Lung (tissue), 12 donors: Measurements from ENCODE around the gene ARHGAP1. TPM values are rescaled to one million over a fixed set of nuclear protein-coding genes. Genes with fewer than 3 reads are reported as not detected.

Experiments used
- ATAC-seq: fragments of 200-7000 bp; cut with Tn5 transposase; one replicate; pipeline ENCODE4 v1.9.1; 2020; ENCODE audit warnings: moderate number of reproducible peaks; ENCODE audit not compliant: insufficient read depth, low FRiP score
- DNase-seq, 3 donors: peaks; one replicate each; pipeline ENCODE4 v3.0.0-alpha.2; 2013 to 2017
- H3K27ac ChIP-seq, 2 donors: one replicate each; pipeline ENCODE4 v1.5.1; 2013; ENCODE audit warnings: mild to moderate bottlenecking in 2 of 2, moderate library complexity in 2 of 2, control low read depth in 1 of 2, inconsistent platforms in 1 of 2, low read depth in 1 of 2, low read length in 1 of 2
- H3K27me3 ChIP-seq, 3 donors: one replicate each; pipeline ENCODE4 v1.5.1; 2013; ENCODE audit warnings: low read length in 2 of 3; ENCODE audit not compliant: control insufficient read depth in 3 of 3, insufficient read depth in 3 of 3
- H3K36me3 ChIP-seq, 4 donors: one replicate each; pipeline ENCODE4 v1.5.1; 2013; ENCODE audit warnings: low read length in 4 of 4, mild to moderate bottlenecking in 1 of 4, moderate library complexity in 1 of 4; ENCODE audit not compliant: control insufficient read depth in 4 of 4, insufficient read depth in 4 of 4
- H3K4me1 ChIP-seq, 5 donors: one replicate each; pipeline ENCODE4 v1.5.1; 2013; ENCODE audit warnings: low read length in 5 of 5, mild to moderate bottlenecking in 2 of 5, moderate library complexity in 1 of 5; ENCODE audit not compliant: control insufficient read depth in 5 of 5, insufficient read depth in 5 of 5
- H3K4me3 ChIP-seq: one replicate; pipeline ENCODE4 v1.5.1; 2013; ENCODE audit warnings: mild to moderate bottlenecking, control low read depth, moderate library complexity
- H3K9ac ChIP-seq, 2 donors: one replicate each; pipeline ENCODE4 v1.5.1; 2013; ENCODE audit warnings: low read length in 2 of 2, control low read depth in 1 of 2; ENCODE audit not compliant: insufficient read depth in 1 of 2
- H3K9me3 ChIP-seq, 4 donors: one replicate each; pipeline ENCODE4 v1.5.1; 2013; ENCODE audit warnings: low read length in 3 of 4, mild to moderate bottlenecking in 1 of 4, moderate library complexity in 1 of 4; ENCODE audit not compliant: control insufficient read depth in 4 of 4, insufficient read depth in 3 of 4
- CTCF ChIP-seq: IDR thresholded peaks from 2 replicates; pipeline ENCODE4 v1.5.1; 2012; ENCODE audit warnings: mild to moderate bottlenecking; ENCODE audit errors: control extremely low read depth, extremely low read depth
- WGBS, 2 donors: extraction: QIAGEN DNeasy Blood & Tissue Kit; methylation state at CpG; one replicate each; pipeline ENCODE4 v1.1.7; 2013; 5-methylcytosine and 5-hydroxymethylcytosine counted together
- polyA plus RNA-seq, 2 donors: library from polyadenylated mRNA; stranded (reverse); fragments of 200-250 nt; gene quantifications; one replicate each; pipeline ENCODE4 v1.2.1, GENCODE V29; 2013
- total RNA-seq, 2 donors: library from RNA; depleted of rRNA in 1 of 2; stranded (reverse); fragments of >200 nt in 1 of 2; gene quantifications; one replicate each; pipeline ENCODE4 v1.2.1, GENCODE V29; 2014 to 2021
- donor health status: control.
- donor health status: control.
- donor health status: Bipolar disorder and iron deficiency.
- donor health status: healthy.
- donor health status: DM: yes; HTN: yes; CAD: no.

Gene ARHGAP1
- total and polyA plus RNA-seq, 4 donors, result 23.3 to 87.9 (median 36.6) TPM

GRCh38 chr11:46695345-46696211 is 4.8 kb downstream of the ARHGAP1 start:
- peak overlapping the region in 1 of 2 donors; percentile 55 for H3K27ac ChIP-seq
- peaks cover 0 to 12% (median 4%) of the 10 kb centered on the region in 5 donors for H3K4me1 ChIP-seq
- TF ChIP-seq CTCF, result no peak
- H3K9ac ChIP-seq, result no peak overlapping the region
- no peak for ATAC-seq
- no peak for DNase-seq
- WGBS, 2 donors, result 94 to 96% methylated on average over 12 of the region's 12 CpGs
- peaks cover 0 to 41% (median 20%) of the 10 kb centered on the region in 4 donors for H3K36me3 ChIP-seq
- H3K4me3 ChIP-seq, result no peak overlapping the region
- no peaks in the 10 kb centered on the region for H3K27me3 ChIP-seq
- no peaks in the 10 kb centered on the region for H3K9me3 ChIP-seq

- WGBS, 2 donors, result 90 to 91% methylated on average over 7 of the region's 7 CpGs
- Histone ChIP-seq H3K4me1 (peaks cover 0 to 12% (median 4%) of the 10 kb centered on the region in 5 donors), H3K4me3 (no peak overlapping the region), H3K9me3 (no peaks in the 10 kb centered on the region), H3K9ac (no peak overlapping the region), H3K27ac (no peak overlapping the region), H3K27me3 (no peaks in the 10 kb centered on the region), H3K36me3 (peaks cover 0 to 41% (median 20%) of the 10 kb centered on the region in 4 donors)
- TF ChIP-seq CTCF, result no peak
- no peak for ATAC-seq
- DNase-seq, result no peak
These were observed 5.8 kb downstream of the ARHGAP1 start for GRCh38 chr11:46694607-46695006.

- H3K4me3 ChIP-seq, result no peak overlapping the region
- H3K27me3 ChIP-seq, result no peaks in the 10 kb centered on the region
- TF ChIP-seq CTCF, result no peak
- ATAC-seq, result no peak
- no peak overlapping the region for H3K9ac ChIP-seq
- no peaks in the 10 kb centered on the region for H3K9me3 ChIP-seq
- DNase-seq, result no peak
- peaks cover 0 to 41% (median 22%) of the 10 kb centered on the region in 4 donors for H3K36me3 ChIP-seq
- WGBS, 2 donors, result 93 to 94% methylated on average over 6 of the region's 6 CpGs
- H3K4me1 ChIP-seq, result peaks cover 0 to 8% (median 3%) of the 10 kb centered on the region in 5 donors
- H3K27ac ChIP-seq, result peak overlapping the region; percentile 13 to 61
These were observed 6.3 kb downstream of the ARHGAP1 start for GRCh38 chr11:46694072-46694471.
